DMS53 (cell line): ENCODE measurements around the gene NECTIN1.
A peak's percentile ranks its signal among the peaks of the same experiment; 100 is the strongest.

Experiments
- DNase-seq: peaks from one replicate; lab custom pipeline; 2025; lab: John Stamatoyannopoulos, UW

Gene NECTIN1

DNA sequence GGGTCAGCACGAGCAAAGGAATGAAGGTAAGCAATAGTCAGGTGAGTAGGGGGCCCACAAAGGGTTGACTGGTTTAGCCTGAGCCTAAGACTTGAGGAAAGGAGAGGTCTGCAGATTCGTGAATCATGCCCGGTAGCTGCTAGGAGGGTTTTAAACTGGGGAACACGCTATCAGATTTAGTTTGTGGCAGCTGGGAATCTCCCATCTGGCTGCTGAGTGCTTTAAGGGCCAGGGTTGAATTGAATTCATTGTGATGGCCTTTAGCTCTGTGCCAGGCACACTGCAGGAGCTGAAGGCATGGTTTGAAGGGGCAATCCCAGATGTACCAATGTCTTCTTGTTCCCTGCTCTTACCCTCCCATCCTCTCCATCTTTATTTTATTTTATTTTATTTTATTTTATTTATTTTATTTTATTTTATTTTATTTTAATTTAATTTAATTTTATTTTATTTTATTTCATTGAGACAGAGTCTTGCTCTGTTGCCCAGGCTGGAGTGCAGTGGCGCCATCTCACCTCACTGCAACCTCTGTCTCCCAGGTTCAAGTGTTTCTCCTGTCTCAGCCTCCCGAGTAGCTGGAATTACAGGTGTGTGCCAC, 1.9 kb upstream of the NECTIN1 start:
- DNase-seq = no peak

DNA sequence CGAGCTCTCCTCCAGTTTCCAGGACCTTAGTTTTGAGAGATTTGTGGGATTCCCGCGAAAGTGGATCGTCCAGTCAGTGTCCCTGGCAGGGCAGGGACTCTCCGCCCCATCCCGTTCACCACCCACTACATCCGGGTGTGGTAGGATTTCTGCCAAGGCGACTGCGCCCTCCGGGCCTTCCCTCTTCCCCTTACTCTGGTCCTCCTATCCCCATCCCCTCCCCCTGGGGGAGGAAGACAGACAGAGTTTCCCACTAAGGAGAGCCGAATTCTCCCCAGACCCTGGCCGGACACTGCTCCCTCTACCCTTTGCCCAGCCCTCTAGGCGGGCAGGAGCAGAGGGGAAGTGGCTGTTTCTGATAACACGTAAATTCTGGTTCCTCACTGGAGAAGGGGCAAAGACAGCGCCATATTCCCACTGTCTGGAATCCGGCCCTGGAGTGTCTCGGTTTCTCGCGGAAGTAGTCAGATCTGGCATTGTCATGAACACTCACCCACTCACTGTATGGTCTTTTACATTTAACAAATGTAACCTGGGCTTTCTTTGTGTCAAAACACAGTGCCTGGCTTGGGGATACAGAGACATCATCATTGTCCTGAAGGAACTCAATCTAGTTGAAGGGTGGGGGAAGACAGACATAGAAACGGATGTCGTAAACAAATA, 1.1 kb upstream of the NECTIN1 start:
- peak; percentile 57 for DNase-seq

DNA sequence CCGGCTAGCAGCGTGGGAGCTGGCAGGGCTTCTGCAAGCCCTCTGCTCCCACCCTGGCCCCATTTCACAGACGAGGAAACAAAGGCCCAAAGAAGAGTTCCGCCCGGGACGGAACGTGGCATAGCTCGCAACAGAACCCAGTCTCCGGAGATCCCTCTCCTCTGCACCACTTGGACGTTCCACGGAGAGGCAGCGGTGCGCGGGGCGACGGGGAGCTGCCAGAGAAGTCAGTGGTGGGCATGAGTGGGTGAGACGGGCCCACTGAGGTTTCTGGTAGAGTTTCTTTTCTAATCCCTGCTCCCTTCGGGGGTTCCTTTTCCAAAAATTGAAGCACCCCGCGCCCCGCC, 554 bp upstream of the NECTIN1 start:
- DNase-seq = no peak

DNA sequence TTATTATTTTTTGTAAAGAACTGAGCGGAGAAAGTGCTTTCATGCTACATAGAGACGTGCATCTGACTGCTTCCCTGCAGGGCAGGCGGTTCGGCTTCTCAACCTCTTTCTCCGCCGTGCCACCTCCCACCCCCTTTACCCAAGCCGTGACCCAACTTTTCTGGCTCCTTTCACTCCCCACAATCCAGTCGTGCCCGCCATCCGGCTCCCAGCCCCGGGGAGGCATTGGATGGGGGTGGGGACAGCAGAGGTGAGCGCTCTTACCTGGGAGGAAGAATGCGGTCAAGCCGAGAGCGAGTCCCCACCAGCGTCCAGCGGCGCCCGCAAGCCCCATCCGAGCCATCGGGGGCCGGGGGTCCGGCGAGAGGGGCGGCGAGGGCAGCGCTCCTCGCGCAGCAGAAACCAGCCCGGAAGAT, 781 bp downstream of the NECTIN1 start:
- DNase-seq = peak; percentile 61

DNA sequence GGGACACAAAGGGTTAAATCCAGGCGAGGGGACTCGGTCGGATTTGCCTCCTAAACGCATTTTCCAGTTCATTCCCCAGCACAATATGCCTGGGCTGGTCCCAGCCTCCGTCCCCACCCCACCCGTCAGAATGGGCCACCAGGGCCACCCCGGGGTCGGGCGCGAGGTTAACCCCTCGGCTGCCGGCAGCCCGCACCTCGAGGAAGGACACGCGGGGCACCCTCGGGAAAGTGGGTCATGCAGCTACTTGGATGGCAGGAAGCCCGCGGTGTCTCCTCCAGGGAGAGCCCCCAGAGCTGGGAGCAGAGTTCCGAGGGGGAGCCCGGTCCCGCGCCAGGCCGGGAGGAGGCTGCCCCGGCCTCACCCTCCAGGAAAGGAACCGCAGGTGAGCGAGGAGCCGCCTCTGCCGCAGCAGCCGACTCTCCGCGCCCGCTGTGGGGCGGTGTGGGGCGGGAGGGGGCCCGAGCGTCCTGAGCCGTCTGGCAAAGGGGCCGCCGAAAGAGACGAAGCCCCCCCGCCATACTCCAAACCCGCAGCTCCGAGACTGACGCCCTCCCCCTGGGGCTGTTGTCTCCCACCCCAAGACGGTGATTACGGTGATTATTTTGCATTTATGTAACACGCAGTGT, 1.4 kb downstream of the NECTIN1 start:
- peak; percentile 71 for DNase-seq

DNA sequence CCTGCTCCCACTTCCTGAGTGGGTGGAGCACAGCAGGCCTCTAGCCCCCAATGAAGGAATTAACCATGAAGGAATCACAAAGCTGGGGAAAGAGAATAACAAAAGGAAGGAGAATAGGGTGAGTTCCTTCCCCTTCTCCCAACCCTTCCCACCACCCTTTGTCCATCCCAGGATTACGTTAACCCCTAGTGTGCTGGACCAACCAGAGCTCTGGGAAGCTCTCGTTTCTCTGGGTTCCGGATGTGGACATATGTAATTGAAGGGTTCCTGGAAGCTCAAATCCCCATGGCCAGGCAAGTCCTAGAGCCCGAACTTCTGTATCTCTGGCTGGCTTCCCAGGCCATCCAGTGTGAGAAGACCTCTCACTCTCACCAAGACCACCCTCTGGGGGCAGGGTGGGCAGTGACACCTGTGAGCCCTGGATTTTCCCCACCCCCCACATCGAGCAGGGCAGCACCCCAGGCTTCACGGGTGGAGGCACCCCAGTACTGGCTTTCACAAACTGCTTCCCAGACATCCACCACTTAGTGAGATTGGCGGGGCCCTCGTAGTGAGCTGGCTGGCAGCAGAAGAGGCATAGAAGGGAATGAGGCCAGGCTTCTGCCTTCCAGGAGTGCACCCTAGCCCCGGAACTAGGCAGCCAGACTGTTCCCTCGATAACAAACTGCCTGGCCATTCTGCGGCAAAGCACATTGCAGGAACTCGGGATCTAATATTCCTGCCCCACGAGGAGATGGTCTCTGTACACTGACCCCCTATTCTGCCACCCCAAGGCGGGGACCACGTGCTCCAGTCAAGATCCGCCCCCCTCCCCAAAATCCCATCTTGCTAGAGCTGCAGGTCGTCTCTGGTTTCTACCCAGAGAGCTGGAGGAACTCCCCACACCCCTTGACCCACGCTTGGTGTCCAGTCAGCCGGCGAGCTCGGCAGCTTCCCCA, 2.1 kb downstream of the NECTIN1 start:
- DNase-seq = peak; percentile 35

DNA sequence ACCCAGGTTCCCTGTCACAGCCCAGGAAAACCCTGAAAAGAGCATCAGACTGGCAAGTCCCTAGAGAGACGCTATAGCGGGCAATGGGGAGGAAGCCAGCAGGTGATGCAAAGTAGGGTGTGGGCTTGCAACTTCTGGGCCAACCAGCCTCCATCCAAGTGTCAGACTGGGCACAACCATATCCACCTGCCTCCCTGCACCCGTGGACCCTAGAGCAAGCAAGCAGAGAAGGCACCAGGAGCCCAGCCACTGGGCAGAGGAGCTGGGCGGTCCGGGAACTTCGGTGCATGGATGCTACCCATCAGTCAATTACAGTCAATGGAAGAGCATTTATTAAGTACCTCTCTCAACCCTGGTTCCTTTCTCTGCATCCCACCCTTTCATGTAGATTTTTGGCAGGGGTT, 2.8 kb downstream of the NECTIN1 start:
- DNase-seq = no peak

DNA sequence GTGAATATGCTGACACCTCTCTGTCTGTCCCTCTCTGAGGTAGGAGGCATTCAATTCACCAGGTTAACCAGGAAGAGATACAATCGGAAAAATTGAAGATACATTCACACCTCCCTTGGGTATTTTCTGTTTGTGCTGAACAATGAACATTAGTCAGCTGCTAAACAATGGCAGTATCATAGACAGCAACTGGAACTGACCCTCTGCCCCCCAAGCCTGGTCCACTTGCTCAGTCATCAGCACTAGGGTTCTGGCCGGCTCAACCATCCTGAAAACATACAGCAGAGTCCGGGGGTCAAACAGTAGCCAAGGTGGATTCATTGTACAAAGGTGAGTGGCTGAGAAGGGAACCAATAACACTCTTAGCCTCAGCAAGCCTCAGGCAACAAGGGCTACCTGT, 4.0 kb downstream of the NECTIN1 start:
- DNase-seq = no peak

DNA sequence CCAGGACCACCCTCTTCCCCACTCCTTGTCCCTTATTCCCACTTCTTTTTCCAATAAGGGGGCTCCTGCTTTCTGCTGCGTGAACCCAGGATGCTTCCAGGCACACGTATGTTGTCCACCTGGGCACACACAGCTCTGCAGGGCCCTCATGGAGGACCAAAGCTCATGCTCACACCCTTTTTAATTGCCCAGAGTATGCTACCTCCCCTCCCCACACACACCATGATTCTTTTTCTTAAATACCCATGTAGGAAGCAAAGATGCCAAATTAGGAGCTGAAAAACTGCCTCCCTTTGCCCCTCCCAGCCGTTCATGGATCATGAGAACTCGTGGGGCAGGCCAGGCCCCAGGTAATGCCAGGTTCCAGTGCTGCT, 5.1 kb downstream of the NECTIN1 start:
- no peak for DNase-seq

DNA sequence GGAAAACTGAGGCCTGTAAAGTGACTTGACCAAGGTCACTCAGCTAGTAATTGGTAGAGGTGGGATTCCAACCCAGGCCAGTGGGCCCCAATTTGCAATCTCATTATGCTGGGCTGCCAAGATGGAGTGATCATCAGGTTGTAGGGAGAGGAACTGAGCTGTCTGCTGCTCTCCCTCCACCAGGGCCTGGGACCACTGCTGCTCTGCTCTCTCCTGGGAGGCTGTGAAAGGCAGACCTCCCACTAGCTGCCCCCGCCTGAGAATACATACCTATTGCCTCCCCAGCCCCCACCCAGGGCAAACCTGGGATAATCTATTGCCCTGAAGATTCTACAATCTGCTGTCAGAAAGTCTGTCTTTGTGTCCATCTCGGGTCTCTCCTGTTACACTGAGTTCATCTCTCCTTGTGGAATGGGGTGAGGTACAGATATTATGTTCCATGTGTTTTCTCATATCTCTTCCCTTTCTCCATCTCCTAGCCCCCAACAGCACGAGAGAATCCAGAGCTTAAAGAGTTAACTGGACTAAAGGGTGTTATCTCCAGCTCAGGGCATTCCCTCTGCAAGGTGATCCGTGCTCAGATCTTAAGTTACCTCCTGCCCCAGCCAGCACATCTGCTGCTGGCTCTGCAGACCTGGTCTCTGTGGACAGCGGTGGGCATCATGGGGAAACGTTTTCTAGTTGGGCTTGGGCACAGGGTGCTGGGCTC, 5.6 kb downstream of the NECTIN1 start:
- DNase-seq = peak; percentile 30

DNA sequence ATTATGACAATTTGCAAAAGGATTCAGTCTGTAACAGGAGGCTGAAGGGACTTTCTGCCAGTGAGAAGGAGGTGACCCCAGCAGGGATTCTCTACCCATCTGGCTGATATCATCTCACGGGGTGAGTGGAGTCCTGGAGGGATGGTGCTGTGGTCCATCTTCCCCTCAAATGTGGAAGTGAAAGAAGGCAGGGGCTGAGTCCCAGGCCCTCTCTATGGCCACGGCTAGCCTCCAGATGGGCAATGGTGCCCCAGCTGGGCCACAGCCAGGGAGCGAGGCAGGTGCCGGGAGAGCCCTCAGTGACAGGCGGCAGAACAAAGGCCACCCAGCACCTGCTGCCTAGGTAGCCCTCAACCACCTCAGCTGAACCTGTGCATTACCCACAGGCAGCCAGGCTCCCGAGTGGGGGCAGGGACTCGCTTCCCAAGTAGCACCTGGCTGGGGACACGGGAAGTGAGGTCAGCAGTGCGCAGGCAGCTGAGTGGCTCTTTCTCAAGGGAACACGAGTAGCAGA, 6.7 kb downstream of the NECTIN1 start:
- DNase-seq = peak; percentile 99

DNA sequence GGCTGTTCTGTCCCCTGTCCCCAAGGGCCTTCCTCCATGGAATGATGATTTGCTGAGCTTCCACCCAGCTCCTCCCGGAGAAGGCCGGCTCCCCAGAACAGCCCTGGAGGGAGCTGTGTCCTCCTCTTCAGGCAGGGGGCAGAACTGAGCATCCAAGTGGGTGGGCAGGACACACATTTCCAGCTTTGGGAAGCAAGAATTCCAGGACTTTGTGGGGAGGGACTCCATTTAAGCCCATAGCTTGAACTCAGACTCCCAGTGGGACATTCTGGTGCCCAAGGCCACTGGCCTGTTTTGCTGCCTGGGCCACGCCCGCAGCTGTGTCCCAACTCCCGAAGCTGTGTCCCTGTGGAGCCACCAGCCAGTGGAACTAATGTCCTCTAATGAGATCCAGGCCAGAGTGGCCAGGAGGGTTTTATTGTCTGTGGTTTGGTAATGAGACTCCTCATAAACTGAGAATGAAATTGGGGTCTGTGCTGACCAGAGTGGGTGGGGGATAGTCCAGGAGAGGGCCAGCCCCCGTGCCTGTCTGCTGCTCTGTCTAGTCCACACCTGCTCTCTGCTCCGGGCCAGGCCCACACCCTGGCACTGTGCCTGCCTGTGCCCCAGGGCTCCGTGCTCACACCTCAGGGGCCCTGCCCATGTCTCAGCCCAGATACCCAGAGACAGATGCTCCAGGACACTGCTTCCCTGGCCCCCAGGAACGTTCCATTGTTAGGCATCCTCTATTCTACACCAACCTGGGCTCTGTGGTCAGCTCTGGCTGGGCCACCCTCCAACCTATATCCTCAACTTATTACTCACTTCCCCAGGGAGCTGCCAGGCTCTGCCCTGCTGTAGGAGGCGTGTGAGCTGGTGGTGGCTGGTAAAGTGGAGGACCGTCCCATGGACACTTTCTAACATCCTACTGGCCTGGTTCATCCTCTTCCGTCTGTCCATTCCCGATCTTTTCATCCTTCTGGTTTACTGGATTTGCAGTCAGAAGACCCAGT, 7.6 kb downstream of the NECTIN1 start:
- DNase-seq = peak; percentile 60

DNA sequence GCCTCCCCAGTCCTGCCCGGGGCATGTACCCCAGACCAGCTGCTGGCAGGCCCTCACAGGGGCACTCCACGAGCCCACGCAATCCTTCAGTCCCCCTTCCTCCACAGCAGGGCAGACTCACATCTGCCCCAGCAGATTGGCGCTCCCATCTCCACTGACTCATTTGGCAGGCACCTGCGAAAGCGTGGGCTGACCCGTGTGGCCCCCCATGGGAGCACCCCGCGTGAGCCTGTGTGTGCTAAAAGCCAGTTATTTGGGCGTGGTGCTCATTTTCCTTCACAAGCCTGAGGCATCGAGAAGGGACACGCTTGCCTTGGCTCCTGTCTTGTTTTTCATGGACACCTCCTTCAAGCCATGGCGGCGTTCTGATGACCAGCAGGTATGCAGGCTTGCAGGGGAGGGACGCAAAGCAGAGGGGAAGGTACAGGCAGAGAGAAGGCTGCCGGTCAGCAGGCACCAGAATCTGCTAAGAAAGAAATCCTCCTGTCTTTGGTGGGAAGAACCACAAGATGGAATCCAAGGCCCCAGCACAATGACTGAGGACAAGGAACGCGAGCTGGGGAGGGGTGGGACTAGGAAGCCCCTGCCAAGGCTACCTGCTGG, 8.6 kb downstream of the NECTIN1 start:
- DNase-seq = no peak

DNA sequence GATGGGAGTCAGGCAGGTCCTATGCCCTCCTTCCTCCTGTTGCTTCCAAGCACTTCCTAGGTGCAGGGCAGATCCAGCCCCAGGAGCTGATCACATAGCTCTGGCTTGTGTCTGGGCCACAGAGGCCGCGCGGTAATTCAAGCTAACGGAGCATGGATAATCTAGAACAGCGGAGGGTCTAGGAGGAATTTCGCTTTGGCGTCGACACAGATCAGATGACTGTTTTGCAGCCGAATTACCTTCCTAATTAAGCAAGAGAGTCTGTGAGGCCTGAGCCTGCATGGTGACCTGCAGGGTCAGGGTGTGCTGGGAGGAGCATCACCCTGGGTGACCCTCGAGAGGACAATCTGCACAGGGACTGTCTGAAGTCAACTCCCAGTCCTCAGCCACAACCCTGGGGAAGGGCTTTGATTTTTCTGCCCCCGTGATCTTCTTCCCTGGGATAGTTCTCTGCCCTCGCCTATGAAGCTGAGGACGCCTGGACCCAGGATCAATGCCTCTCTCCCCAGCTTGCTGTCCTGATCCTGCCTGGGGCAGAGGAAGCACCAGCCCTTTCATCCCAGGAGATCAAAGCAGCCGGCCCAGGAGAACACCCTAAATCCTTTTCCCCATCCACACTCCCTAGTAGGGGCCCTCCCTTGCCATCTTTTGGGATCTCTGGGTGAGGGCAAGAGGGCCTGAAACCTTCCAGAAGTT, 11.0 kb downstream of the NECTIN1 start:
- no peak for DNase-seq

DNA sequence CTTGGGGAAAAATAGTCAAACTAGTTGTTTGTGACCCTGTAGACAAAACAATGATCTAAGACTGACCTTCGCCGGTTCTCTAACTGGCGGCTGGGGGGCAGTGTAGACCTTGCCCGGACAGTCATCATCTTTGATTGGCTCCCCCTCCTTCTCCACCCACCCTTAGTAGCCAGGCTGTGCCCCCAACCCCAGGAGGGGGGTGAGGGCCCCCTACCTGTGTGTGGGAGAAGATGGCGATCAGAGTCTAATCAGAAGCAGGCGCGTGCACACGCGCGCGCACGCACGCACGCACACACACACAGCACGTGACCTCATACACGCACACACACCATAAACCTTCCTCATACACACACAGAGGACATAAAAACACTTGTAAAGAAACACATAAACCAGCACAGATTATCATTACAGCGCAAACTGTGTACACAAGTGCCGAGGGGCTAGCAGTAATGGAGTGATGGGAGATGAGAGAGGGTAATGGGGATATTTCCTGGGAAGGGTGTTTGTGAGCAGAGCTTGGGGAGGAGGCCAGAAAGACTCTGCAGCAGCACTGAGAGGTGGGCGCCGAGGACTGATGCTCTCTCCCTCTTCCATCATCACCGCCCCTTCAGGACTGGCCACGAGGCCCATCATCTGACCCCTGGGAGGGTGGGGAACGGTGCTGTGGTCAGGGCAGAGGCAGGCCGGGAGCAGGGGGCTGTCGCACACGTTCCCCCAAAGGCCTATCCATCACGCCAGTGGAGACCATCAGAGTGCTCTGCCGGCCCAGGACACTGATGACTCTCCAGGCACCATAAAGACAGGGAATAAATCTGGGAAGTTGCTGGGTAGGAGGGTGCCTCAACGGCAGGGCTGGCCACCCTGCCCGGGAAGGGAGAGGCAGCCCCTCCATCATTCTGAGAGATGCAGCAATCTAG, 12.2 kb downstream of the NECTIN1 start:
- no peak for DNase-seq

DNA sequence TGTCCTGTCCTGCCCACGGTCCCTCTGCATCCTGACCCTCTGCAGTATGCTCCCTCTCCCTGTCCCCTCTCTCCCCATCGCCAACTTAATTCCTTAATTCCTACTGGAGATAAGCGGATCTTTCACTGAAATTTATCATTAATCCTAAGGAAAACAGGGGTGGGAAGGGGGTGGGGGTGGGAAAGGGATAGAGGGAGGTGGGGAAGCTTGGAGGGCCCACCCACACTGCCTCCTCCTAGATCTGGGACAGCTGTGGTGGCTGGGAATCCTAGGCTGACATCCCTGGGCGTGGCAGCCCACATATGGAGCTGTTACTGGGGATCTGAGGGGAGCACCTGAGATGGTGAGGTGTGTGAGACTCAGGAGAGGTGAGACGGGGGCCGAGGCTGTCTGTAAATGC, 14.4 kb downstream of the NECTIN1 start:
- DNase-seq = no peak

DNA sequence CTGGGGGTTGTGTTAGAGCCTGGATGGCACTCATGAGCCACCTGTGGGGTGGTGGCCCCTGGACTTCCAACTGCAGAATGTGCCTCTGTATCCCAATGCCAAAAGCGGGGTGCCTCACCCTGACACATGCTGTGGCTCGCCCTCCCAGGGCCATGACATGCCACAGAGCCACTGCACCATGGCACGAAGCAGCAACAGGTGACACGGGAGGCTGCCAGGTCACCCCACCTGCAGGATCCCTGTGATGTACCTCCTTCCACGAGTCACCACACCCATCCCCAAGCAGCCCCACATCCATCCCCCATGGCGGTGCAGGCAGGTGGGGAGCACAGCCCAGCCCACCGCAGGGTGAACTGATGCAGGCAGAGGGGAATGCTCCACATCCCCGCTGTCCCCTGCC, 14.8 kb downstream of the NECTIN1 start:
- DNase-seq = no peak

DNA sequence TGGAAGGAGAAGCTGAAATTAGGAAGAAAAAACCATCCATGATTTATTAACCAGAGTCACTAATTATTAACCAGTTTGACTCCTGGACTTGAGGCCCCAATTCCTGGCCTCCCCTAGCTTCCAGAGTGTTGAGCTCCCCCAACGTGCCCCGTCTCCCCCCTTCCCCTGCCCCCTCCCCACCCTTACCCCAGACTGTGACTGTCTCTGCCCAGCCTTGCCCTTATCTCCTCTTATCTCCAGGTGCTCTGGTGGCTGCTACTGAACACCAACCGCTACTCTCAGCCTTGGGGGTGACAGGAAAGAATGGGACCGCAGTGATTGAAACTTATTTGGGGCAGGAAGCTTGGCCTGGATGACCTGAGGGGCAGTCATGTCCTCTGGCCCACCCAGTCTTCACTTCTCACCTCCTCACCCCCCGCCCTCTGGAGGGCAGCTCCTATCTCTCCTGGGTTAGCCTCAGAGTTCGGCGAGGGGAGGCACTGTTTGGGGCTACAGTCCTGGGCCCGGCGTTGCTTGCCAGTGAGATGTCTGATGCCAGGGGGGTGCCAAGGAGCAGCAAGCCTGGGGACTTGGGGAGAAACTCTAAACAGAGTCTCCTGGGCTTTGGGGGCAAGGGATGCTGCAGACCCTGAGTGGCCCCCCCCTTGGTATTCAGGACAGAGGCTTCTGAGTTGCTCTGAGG, 15.5 kb downstream of the NECTIN1 start:
- DNase-seq = no peak
